GM21786 (cell line): Measurements from ENCODE around the gene SYT5.
"Not testable (repeated sequence)": the region's sequence is repeated elsewhere in the genome, so short reads cannot be mapped to it uniquely, and the experiment has no call there.

ENCODE experiments used
- ATAC-seq: cut with Tn5 transposase; IDR thresholded peaks from one replicate; pipeline ENCODE4 v1.9.1; 2021; ENCODE audit not compliant: unreplicated experiment

Gene SYT5

DNA sequence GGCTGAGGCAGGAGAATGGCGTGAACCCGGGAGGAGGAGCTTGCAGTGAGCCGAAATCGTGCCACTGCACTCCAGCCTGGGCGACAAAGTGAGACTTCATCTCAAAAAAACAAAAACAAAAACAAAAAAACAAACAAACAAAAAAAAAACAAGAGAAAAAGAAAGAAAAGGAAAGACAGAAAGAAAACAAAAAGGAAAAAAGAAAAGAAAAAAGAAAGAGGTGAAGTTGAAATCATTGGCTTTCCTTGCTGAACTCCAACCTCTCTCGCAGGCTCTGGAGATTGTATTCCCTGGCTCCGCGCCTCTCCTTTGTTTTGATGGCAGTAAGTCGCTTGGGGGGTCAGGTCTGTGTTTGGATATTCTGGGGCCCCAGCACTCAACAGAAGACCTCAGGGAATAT lies 7.8 kb downstream of the SYT5 start:
- ATAC-seq: not testable (repeated sequence)

GRCh38 chr19:55171440-55171839 lies 8.6 kb downstream of the SYT5 start:
- ATAC-seq: no peak

DNA sequence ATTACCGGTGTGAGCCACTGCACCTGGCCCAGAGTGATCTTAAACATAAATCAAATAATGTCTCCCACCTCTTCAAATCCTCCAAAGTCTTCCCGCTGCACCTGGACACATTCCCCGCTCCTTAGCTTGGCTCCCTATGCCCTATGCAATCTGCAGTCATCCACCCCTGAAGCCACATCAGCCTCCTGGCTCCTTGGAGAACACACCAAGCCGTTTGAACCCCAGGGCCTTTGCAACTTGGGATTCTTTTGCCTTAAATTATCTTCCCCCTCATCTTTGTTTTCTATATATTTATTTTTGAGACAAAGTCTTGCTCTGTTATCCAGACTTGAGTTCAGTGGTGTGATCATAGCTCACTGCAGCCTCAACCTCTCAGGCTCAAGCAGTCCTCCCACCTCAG lies 11.0 kb downstream of the SYT5 start:
- ATAC-seq: no peak

- no peak for ATAC-seq
These were observed 13.4 kb downstream of the SYT5 start, which contains the start of gene DNAAF3 for GRCh38 chr19:55166530-55167268. Gene DNAAF3 (minus strand): TSS chr19:55166613. CDS start chr19:55166413, 200 bp downstream.

DNA sequence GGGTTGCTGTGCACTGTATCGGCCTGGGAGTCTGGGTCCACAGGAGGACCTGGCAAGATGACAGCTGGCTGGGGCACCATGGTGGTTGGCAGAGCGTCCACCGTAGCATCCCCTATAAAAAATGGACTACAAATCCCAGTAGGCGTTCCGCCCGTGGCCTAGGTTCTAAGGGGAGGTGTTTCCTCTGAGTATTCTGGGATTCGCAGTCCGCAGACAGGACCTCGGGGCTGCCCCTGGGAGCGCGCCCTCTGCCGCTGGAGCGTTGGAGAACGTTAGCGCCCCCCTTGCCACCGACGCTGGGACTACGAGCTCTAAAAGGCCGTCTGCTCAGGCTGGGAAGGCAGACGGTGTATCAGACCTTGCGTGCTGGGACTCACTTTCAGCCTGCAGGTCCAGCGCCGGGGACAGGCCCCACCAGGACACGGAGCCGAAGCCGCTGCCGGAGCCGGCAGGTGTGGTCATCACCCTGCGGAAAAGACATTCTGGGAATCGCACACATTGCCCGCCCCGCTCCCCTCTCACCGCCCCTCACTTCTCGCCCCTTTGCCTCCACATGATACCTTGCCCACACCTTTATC lies 14.0 kb downstream of the SYT5 start:
- no peak for ATAC-seq

- ATAC-seq: no peak
These were observed 18.3 kb downstream of the SYT5 start for GRCh38 chr19:55161571-55162322.

GRCh38 chr19:55160986-55161365 lies 19.1 kb downstream of the SYT5 start:
- ATAC-seq: no peak

DNA sequence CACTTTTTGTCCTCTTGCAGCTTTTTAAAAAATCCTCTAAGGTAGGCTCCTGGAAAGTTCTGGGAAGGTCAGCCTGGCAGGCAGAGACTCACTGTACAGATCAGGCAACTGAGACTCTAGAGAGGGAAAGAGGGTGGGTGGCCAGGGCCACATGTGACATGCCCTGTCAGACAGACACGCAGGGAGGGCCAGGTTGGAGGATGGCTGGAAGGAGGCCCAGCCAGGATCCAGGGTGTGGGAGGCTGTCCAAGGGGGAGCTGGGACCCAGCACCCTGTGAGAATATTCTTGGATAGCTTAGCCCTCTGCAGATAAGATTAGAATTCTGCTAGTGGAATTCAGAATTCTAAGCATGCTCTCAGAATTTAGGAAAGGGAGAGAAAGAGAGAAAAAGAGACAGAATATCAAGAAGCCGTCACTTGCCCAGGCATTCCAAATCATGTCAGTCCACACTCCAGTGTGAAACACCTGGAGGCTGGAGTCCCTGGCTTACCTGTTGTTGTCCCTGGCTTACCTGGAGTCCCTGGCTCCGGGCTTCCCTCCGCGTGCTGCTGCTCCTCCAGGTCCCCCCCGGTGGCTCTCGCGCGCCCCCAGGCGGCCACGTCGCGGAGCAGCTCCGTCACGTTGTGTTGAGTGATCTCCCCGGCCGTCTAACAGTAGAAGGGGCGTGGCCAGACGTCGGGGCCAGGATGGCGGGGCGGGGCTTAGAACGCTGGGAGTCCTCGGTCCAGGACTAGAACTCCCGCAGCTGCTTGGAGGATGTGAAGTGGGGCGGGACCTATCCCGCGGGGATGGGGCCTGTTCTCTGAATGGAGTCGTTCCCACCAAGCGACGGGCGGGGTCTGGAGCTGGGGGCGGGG lies 19.7 kb downstream of the SYT5 start:
- ATAC-seq: no peak

DNA sequence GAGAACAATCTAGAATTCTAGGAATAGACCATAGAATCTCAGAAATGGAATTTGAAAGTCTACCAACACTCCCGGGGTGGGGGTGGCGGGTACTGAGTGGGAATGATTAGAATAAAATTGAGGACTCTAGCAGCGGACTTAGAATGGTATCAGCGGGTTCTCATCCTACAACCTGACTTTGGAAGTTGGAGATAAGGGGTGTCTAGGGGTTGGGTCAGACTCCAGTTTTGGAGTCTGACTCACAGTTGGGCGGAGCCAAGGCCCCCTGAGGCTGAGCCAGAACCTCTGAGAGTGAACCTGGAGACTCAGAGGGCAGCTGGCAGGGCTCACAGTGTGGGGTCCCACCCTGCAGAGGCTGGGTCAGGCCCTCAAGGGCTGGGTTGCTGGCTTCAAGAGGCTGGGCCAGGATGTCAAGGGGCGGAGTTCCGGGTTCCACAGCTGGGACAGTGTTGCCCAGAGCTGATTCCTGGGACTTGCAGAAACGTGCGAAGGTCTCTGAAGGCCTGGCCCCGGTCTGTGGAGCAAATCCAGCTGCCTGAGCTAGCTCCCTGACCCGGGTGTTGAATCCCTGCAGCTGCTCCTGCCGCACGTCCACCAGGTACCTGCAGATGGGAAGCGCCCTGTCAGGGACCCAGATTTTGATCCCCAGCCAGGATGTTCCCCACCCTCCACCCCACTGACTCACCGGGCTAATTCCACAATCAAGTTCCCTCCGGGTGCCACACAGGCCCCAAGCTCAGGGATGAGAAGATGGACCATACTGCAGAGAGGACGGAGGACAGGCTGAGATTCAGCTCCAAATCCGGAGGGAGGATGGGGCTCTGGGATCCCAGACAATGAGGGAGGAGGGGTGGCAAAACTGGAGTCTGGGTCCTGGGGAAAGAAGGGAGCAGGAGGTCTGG lies 21.0 kb downstream of the SYT5 start:
- ATAC-seq: no peak

DNA sequence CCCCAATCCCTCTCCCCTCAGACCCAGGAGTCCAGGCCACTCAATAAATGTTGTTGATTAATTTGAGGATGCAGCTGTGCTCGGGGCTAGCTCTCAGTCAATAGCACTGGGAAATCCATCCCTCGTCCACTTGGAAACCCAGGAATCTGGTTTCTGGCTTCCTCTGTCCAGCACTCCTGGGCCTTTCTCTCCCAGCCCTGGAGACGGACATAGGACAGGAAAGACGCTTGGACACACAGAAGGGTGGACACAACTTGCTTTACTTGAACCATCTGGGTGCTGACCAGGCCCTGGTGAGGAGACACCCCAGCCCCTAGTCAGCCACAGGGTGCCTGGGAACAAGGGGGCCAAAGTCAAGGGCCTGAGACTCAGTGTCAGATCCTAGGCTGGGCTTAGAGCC lies 21.7 kb downstream of the SYT5 start:
- no peak for ATAC-seq

GRCh38 chr19:55157064-55157908 lies 22.8 kb downstream of the SYT5 start, which contains the start of gene TNNI3:
Gene TNNI3 (minus strand): TSS chr19:55157732. CDS start chr19:55157589, 143 bp downstream.
- no peak for ATAC-seq

GRCh38 chr19:55156202-55157063 lies 23.7 kb downstream of the SYT5 start:
- no peak for ATAC-seq

DNA sequence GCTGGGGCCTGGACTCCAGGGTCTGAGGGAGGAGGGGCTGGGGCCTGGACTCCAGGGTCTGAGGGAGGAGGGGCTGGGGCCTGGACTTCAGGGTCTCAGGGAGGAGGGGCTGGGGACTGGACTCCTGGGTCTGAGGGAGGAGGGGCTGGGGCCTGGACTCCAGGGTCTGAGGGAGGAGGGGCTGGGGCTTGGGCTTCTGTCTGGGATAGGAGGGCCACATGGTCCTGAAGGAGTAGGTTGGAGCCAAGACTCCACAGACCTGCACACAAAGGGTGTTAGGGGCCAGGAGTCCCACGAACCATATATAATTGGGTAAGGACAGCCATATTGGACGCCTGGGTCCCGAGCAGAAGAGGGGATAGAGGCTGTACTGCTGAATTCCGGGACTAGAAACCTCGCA lies 24.3 kb downstream of the SYT5 start:
- ATAC-seq: not testable (repeated sequence)

- no peak for ATAC-seq
These were observed 26.3 kb downstream of the SYT5 start for GRCh38 chr19:55153652-55154264.

GRCh38 chr19:55152017-55152416 lies 28.1 kb downstream of the SYT5 start:
- no peak for ATAC-seq

- no peak for ATAC-seq
These were observed 30.7 kb downstream of the SYT5 start, which contains the start of gene TNNT1 for GRCh38 chr19:55149078-55150003. Gene TNNT1 (minus strand): TSS chr19:55149206. CDS start chr19:55147157, 2,049 bp downstream.
